NT2/D1 (cell line): Measurements from ENCODE around the gene RPS6KC1.

ENCODE experiments used
- SUZ12 ChIP-seq: IDR thresholded peaks from 2 replicates; pipeline ENCODE4 v1.6.1; 2011; ENCODE audit not compliant: insufficient read length, insufficient read depth; ENCODE audit errors: extremely low read depth
- ZNF274 ChIP-seq: IDR thresholded peaks from 2 replicates; pipeline ENCODE4 v1.6.1; 2011; ENCODE audit warnings: mild to moderate bottlenecking, low read depth, low read length

- TF ChIP-seq ZNF274: no peak
- no peak for TF ChIP-seq SUZ12
Measured at GRCh38 chr1:213075725-213076124, 24.7 kb downstream of the RPS6KC1 start.
